Forelimb muscle (tissue), 1 donor: ENCODE data around the gene SLC11A1. TPM values are rescaled to one million over a fixed set of nuclear protein-coding genes. Genes with fewer than 3 reads are reported as not detected.

Experiments
- DNase-seq: peaks from one replicate; pipeline ENCODE4 v3.0.0-alpha.2; 2013; ENCODE audit warnings: low read depth
- polyA plus RNA-seq: library from polyadenylated mRNA; unstranded; fragments of 120-200 nt; gene quantifications from one replicate; pipeline ENCODE4 v1.2.1, GENCODE V29; 2013; ENCODE audit not compliant: insufficient read length

Gene SLC11A1
- polyA plus RNA-seq, 1 donor = 0.37 TPM

DNA sequence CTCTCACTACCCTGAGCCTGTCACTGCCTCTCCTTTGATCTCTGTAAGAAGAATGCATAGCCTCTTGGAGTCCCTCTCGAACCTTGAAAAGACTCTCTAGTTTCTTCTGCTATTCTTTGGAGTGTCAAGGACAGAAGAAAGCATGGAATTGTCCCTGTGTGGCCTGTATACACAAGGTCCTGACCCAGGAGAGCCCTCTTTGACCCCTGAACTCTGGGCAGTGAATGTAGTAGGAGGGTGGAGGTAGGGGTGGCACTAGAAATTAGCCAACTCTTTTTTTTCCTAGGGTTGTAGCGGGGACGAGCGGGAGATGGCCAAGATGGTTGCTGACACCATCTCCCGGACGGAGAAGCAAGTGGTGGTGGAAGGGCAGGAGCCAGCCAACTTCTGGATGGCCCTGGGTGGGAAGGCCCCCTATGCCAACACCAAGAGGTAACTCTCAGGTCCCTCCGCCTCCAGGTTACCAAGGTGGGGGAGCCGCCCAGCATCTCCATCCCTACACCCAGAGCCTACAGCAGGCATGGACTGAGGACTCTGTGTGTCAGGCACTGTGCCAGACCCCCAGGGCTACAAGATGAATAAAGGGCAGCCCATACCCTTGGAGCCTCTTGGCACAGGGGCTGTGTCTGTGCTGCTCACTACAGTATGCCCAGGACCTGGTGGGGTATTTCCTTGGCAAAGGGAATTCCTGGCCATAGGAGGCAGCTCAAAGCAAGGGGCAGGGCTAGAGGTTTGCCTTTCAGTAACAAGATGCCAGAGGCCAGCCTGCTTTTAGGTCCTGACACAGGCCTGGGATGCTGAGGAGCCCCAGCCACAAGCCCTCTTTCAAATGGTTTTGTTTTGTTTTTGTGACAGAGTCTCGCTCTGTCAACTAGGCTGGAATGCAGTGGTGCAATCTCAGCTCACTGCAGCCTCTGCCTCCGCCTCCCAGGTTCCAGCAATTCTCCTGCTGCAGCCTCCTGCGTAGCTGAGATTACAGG lies 53.2 kb downstream of the SLC11A1 start:
- no peak for DNase-seq

DNA sequence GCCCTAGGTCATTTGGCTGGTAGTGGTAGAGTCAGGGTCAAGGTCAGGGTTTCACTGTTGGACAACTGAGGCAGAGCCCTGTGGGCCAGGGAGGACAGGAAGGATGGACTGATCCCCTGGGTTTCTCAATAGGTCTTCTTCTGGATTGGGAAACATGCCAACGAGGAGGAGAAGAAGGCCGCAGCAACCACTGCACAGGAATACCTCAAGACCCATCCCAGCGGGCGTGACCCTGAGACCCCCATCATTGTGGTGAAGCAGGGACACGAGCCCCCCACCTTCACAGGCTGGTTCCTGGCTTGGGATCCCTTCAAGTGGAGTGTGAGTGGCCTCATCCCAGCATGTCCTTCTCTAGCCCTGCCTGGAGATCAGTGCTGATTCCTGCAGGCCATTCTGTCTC lies 54.9 kb downstream of the SLC11A1 start:
- DNase-seq = no peak

DNA sequence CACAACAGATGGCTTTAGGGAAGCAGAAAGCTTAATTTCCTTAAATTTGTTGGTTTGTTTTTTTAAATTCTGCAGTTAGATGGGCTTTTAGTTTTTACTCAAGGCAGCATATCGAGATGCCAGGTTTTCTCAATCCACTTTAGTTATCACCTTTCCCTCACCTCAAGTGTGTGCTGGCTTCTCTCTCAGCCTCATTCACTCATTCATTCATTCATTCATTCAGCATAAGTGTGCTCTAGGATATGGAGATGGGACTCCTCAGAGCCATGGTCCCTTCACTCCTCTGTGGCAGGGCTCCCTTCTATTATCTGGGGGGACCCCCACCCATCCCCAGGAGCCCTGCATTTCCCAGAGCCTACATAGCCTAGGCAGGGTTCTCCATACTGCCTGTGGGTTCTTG lies 55.9 kb downstream of the SLC11A1 start:
- DNase-seq = no peak

DNA sequence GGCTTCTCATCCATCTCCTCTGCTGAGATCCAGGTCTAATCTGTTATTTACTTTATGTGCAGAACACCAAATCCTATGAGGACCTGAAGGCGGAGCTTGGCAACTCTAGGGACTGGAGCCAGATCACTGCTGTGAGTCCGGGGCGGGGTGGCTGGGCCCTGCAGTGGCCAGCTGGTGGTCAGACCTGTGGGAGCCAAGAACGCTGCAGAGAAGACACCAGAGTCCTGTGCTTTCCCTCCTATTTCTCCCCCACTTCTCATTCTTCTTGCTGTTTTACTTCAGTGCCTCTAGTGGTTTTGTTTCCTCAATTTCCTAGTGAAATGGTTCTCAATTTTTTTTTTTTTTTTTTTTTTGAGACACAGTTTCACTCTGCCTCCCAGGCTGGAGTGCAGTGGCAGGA lies 56.5 kb downstream of the SLC11A1 start:
- DNase-seq = no peak

DNA sequence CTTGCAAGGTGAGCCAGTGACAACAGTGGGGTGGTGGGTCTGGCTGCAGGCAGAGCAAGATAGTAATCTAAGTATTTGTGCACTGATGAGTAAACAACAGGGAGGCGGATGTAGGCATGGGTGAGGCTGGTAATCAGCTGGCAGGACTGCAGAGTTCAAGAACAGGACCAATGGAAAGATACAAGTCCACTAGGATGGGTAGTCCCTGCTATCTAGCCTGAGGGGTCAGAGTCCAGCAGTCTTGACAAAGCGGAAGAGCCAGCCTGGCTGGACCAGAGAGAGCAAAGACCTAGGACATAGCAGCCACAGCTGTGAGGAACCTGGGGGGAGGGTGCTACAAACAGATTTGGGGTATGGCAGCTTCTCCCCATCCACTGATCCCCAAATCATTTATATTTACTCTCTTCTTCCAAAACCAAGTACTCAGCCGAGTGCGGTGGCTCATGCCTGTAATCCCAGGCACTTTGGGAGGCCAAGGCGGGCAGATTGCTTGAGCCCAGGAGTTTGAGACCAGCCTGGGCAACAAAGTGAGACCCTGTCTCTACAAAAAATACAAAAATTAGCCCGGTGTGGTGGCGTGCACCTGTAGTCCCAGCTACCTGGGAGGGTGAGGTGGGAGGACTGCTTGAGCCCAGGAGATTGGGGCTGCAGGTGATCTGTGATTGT lies 62.8 kb downstream of the SLC11A1 start:
- DNase-seq = no peak

DNA sequence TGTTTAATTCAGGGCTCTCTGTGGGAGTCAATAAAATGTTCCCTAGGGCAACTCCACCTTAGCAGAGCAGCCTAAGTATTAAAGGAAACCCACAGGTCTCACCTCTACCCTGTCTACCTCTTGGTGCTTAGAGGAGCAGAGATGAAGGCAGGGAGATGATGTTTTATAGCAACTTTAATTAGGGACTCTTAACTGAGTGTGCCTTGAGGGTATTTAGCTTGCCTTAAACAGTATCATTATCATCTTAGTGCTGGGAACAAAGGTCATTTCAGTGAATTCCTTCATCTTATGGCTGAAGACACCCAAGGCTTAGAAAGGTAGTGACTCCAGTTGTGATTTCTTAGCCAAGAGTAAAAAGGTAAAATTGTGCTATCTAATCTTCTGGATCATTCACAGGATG lies 63.5 kb downstream of the SLC11A1 start:
- DNase-seq = no peak

Other genes starting within 250 kb of the SLC11A1 start
- not detected for gene CXCR1, start 215.3 kb upstream of the SLC11A1 start, polyA plus RNA-seq
- gene ARPC2, start 165.1 kb upstream of the SLC11A1 start, polyA plus RNA-seq = 205 TPM
- gene GPBAR1, start 121.3 kb upstream of the SLC11A1 start, polyA plus RNA-seq = 2.3 TPM
- 87.4 TPM for gene AAMP, start 112.1 kb upstream of the SLC11A1 start, polyA plus RNA-seq
- 47.4 TPM for gene PNKD, start 111.8 kb upstream of the SLC11A1 start, polyA plus RNA-seq
- 81.3 TPM for gene TMBIM1, start 89.8 kb upstream of the SLC11A1 start, polyA plus RNA-seq
- 0.15 TPM for gene CATIP, start 25.4 kb upstream of the SLC11A1 start, polyA plus RNA-seq
- 95.5 TPM for gene CTDSP1, start 17.6 kb downstream of the SLC11A1 start, polyA plus RNA-seq
- not detected for gene VIL1, start 36.9 kb downstream of the SLC11A1 start, polyA plus RNA-seq
- gene USP37, start 186.1 kb downstream of the SLC11A1 start, polyA plus RNA-seq = 10.5 TPM
- gene CNOT9, start 186.6 kb downstream of the SLC11A1 start, polyA plus RNA-seq = 37.3 TPM
- gene PLCD4, start 225.6 kb downstream of the SLC11A1 start, polyA plus RNA-seq = 63.0 TPM